A549 (cell line): ENCODE data around the gene FOXP1. TPM values are rescaled to one million over a fixed set of nuclear protein-coding genes. Genes with fewer than 3 reads are reported as not detected.

ENCODE experiments used
- ATAC-seq, 2 experiments: fragments of 200-7000 bp in 1 of 2; fragments of >200 bp in 1 of 2; cut with Nextera tagmentation in 1 of 2; cut with Tn5 transposase in 1 of 2; 3 replicates each; pipeline versions ENCODE4 v1.8.0 to v1.9.1; 2018 to 2020; ENCODE audit warnings: mild to moderate bottlenecking in 1 of 2, moderate library complexity in 1 of 2
- CTCF ChIA-PET: fragments of 300-600 bp; sonication (Branson Sonifier 250); formaldehyde crosslinking; extraction: SDS; loops from one replicate; lab custom pipeline; 2021; ENCODE audit warnings: antibody characterized with exemption, inconsistent platforms; lab: Yijun Ruan, JAX
- POLR2A ChIA-PET: fragments of 350-600 bp; formaldehyde crosslinking; extraction: SDS; loops from one replicate; lab custom pipeline; 2021; ENCODE audit warnings: antibody characterized with exemption, inconsistent platforms; lab: Yijun Ruan, JAX
- DNase-seq, 2 experiments: peaks; one replicate each; pipeline versions ENCODE4 v3.0.0 to v3.0.0-alpha.2; 2011 to 2016; ENCODE audit warnings: low read depth in 1 of 2, low spot score in 1 of 2
- FAIRE-seq: peaks from 2 replicates; lab custom pipeline; 2011; peaks lifted over from hg19 to GRCh38; lab: Jason Lieb, UNC
- H3K27ac ChIP-seq, 2 experiments: fragments of >200 bp; sonication (Bioruptor Twin); formaldehyde crosslinking; 3 replicates each; pipeline ENCODE4 v1.5.1; 2016 to 2017
- H3K4me1 ChIP-seq: fragments of >200 bp; sonication (Bioruptor Twin); formaldehyde crosslinking; 3 replicates; pipeline ENCODE4 v1.6.1; 2016
- H3K4me2 ChIP-seq: fragments of >200 bp; sonication (Bioruptor Twin); formaldehyde crosslinking; 3 replicates; pipeline ENCODE4 v1.6.1; 2016
- H3K4me3 ChIP-seq: fragments of >200 bp; sonication (Bioruptor Twin); formaldehyde crosslinking; 3 replicates; pipeline ENCODE4 v1.5.1; 2016
- H3K9me3 ChIP-seq: fragments of >200 bp; sonication (Bioruptor Twin); formaldehyde crosslinking; 3 replicates; pipeline ENCODE4 v1.6.1; 2016
- BCL3 ChIP-seq: fragments of >200 bp; sonication (Bioruptor Twin); formaldehyde crosslinking; IDR thresholded peaks from 3 replicates; pipeline ENCODE4 v1.6.1; 2016
- CBX8 ChIP-seq: fragments of 200-600 bp; sonication (generic); IDR thresholded peaks from 2 replicates; pipeline ENCODE4 v1.6.1; 2016
- CEBPB ChIP-seq, 2 experiments: fragments of >200 bp in 1 of 2; sonication (Bioruptor Twin) in 1 of 2; formaldehyde crosslinking in 1 of 2; IDR thresholded peaks; 2 replicates each; pipeline ENCODE4 v1.6.1; 2012 to 2016
- CTCF ChIP-seq: fragments of >200 bp; sonication (Bioruptor Twin); formaldehyde crosslinking; IDR thresholded peaks from 3 replicates; pipeline ENCODE4 v1.5.1; 2016
- FOSB ChIP-seq: fragments of 250-450 bp; sonication (Bioruptor Pico); IDR thresholded peaks from 2 replicates; pipeline ENCODE4 v1.5.0; 2020; ENCODE audit warnings: mild to moderate bottlenecking, moderate library complexity
- FOSL2 ChIP-seq, 2 experiments: fragments of 450-650 bp in 1 of 2; fragments of >200 bp in 1 of 2; sonication (Bioruptor Twin) in 1 of 2; formaldehyde crosslinking; IDR thresholded peaks; 2 replicates each; pipeline versions ENCODE4 v1.5.0 to v1.6.1; 2016 to 2020; ENCODE audit warnings: mild to moderate bottlenecking in 1 of 2, moderate library complexity in 1 of 2
- FOXS1 ChIP-seq: fragments of 250-450 bp; sonication (Bioruptor Pico); IDR thresholded peaks from 2 replicates; pipeline ENCODE4 v1.5.0; 2020; ENCODE audit warnings: mild to moderate bottlenecking, moderate library complexity
- GATA3 ChIP-seq: IDR thresholded peaks from 2 replicates; pipeline ENCODE4 v1.6.1; 2012; ENCODE audit warnings: borderline replicate concordance
- HDAC2 ChIP-seq: fragments of 200-600 bp; sonication (generic); IDR thresholded peaks from 2 replicates; pipeline ENCODE4 v1.6.1; 2016
- HES2 ChIP-seq: fragments of >200 bp; sonication (Bioruptor Twin); formaldehyde crosslinking; IDR thresholded peaks from 2 replicates; pipeline ENCODE4 v1.6.1; 2016
- HEYL ChIP-seq: fragments of 250-450 bp; sonication (Bioruptor Pico); IDR thresholded peaks from 2 replicates; pipeline ENCODE4 v1.8.0; 2021; ENCODE audit warnings: mild to moderate bottlenecking, moderate library complexity
- HOXA7 ChIP-seq: fragments of 250-450 bp; sonication (Bioruptor Pico); IDR thresholded peaks from 2 replicates; pipeline ENCODE4 v1.5.0; 2020; ENCODE audit warnings: mild to moderate bottlenecking, moderate library complexity
- HOXB5 ChIP-seq: fragments of 250-450 bp; sonication (Bioruptor Pico); IDR thresholded peaks from 2 replicates; pipeline ENCODE4 v1.5.0; 2020; ENCODE audit warnings: mild to moderate bottlenecking, moderate library complexity
- JUN ChIP-seq, 2 experiments: fragments of >200 bp; sonication (Bioruptor Twin); formaldehyde crosslinking; IDR thresholded peaks; 2 replicates in 1 of 2; 3 replicates in 1 of 2; pipeline ENCODE4 v1.6.1; 2016 to 2017
- KDM1A ChIP-seq: fragments of 200-600 bp; sonication (generic); IDR thresholded peaks from 2 replicates; pipeline ENCODE4 v1.6.1; 2016; ENCODE audit warnings: low read depth, mild to moderate bottlenecking
- KDM5A ChIP-seq: fragments of 200-600 bp; sonication (generic); IDR thresholded peaks from 2 replicates; pipeline ENCODE4 v1.6.1; 2016; ENCODE audit warnings: antibody characterized with exemption, mild to moderate bottlenecking
- MAZ ChIP-seq: fragments of 150-350 bp; IDR thresholded peaks from 2 replicates; pipeline ENCODE4 v1.6.1; 2014; ENCODE audit warnings: antibody characterized with exemption, low read depth, low read length, borderline replicate concordance
- MYC ChIP-seq: IDR thresholded peaks from 2 replicates; pipeline ENCODE4 v1.6.1; 2012; ENCODE audit warnings: mild to moderate bottlenecking, inconsistent platforms, low read length, improper control_type of control experiment, borderline replicate concordance
- NPAS2 ChIP-seq: fragments of 250-450 bp; sonication (Bioruptor Pico); IDR thresholded peaks from 2 replicates; pipeline ENCODE4 v1.8.0; 2022; ENCODE audit warnings: mild to moderate bottlenecking, moderate library complexity, borderline replicate concordance
- NR3C1 ChIP-seq: fragments of >200 bp; sonication (Bioruptor Twin); formaldehyde crosslinking; IDR thresholded peaks from 3 replicates; pipeline ENCODE4 v1.6.1; 2017
- PHF8 ChIP-seq: fragments of 200-600 bp; sonication (generic); IDR thresholded peaks from 2 replicates; pipeline ENCODE4 v1.6.1; 2016; ENCODE audit warnings: low read depth, mild to moderate bottlenecking, antibody characterized with exemption, moderate library complexity, borderline replicate concordance
- POLR2AphosphoS2 ChIP-seq: conservative IDR thresholded peaks from 2 replicates; pipeline ENCODE4 v1.6.1; 2012; ENCODE audit warnings: low read length, improper control_type of control experiment, inconsistent platforms
- RAD21 ChIP-seq, 2 experiments: fragments of >200 bp in 1 of 2; sonication (Bioruptor Twin) in 1 of 2; formaldehyde crosslinking in 1 of 2; IDR thresholded peaks in 1 of 2; conservative IDR thresholded peaks in 1 of 2; 2 replicates in 1 of 2; 3 replicates in 1 of 2; pipeline ENCODE4 v1.6.1; 2012 to 2018; ENCODE audit warnings: inconsistent platforms in 1 of 2
- RARB ChIP-seq: fragments of 250-450 bp; sonication (Bioruptor Pico); IDR thresholded peaks from 2 replicates; pipeline ENCODE4 v1.8.0; 2021; ENCODE audit warnings: mild to moderate bottlenecking, moderate library complexity
- RFX5 ChIP-seq: fragments of 450-650 bp; IDR thresholded peaks from 2 replicates; pipeline ENCODE4 v1.7.1; 2014; ENCODE audit warnings: antibody characterized with exemption, mild to moderate bottlenecking, moderate library complexity
- RNF2 ChIP-seq: fragments of 200-600 bp; sonication (generic); IDR thresholded peaks from 2 replicates; pipeline ENCODE4 v1.6.1; 2016; ENCODE audit warnings: low read depth, mild to moderate bottlenecking, antibody characterized with exemption, moderate library complexity, borderline replicate concordance
- SMC3 ChIP-seq: fragments of >200 bp; sonication (Bioruptor Twin); formaldehyde crosslinking; IDR thresholded peaks from 3 replicates; pipeline ENCODE4 v1.6.1; 2018; ENCODE audit warnings: inconsistent platforms
- TFCP2L1 ChIP-seq: fragments of 250-450 bp; sonication (Bioruptor Pico); IDR thresholded peaks from 2 replicates; pipeline ENCODE4 v1.5.0; 2021; ENCODE audit warnings: mild to moderate bottlenecking
- ZC3H11A ChIP-seq: fragments of 450-650 bp; IDR thresholded peaks from 2 replicates; pipeline ENCODE4 v1.6.1; 2014; ENCODE audit warnings: antibody characterized with exemption, mild to moderate bottlenecking
- ZNF302 ChIP-seq: fragments of 250-450 bp; sonication (Bioruptor Pico); IDR thresholded peaks from 2 replicates; pipeline ENCODE4 v1.9.0; 2021; ENCODE audit warnings: inconsistent platforms, mild to moderate bottlenecking, moderate library complexity
- whole genome bisulfite sequencing: methylation state at CpG from one replicate; pipeline ENCODE4 v1.1.6; 2017; ENCODE audit errors: missing lambda C conversion rate; 5-methylcytosine and 5-hydroxymethylcytosine counted together
- polyA plus RNA-seq, 4 experiments: library from polyadenylated mRNA; depleted of rRNA in 3 of 4; stranded (reverse); fragments of >200 nt; fragmentation: RNase III in 1 of 4; extraction: RNeasy Plus Mini Kit Qiagen cat#74134 plus additional on column Dnase treatment in 1 of 4; gene quantifications; 2 replicates in 3 of 4; 3 replicates in 1 of 4; pipeline ENCODE4 v1.2.3, GENCODE V29; 2011 to 2017
- TF ChIP-seq, protein P1 (sequence below): fragments of 450-650 bp; IDR thresholded peaks from 2 replicates; pipeline ENCODE4 v1.6.1; 2014; ENCODE audit warnings: antibody characterized with exemption

FOXP1 gene
- polyA plus RNA-seq, 2 of the 4 experiments (the other 2 are of a cell fraction), result 12.8 to 13.9 TPM

GRCh38 chr3:71029770-71030169, 553.8 kb downstream of the FOXP1 start (continued):
- TF ChIP-seq RNF2 (no peak), HEYL (CRISPR knock-in tag) (no peak)
- TF ChIP-seq, protein P1, sequence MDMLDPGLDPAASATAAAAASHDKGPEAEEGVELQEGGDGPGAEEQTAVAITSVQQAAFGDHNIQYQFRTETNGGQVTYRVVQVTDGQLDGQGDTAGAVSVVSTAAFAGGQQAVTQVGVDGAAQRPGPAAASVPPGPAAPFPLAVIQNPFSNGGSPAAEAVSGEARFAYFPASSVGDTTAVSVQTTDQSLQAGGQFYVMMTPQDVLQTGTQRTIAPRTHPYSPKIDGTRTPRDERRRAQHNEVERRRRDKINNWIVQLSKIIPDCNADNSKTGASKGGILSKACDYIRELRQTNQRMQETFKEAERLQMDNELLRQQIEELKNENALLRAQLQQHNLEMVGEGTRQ, result no peak

DNA sequence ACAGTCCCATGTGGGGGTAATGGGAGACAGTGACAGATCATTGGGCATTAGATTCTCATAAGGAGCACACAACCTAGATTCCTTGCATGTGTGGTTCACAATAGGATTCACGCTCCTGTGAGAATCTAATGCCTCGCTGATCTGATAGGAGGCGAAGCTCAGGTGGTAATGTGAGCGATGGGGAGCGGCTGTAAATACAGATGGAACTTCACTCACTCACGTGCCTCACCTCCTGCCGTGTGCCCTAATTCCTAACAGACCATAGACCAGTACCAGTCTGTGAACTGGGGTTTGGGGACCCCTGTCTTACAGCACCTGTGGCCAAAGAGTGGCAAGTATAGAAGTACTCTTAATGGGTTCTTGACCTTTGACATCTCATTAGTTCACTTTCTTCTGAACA, 554.7 kb downstream of the FOXP1 start:
- ATAC-seq, result no peak
- Histone ChIP-seq H3K4me2 (no peak overlapping the region), H3K4me3 (no peak overlapping the region), H3K27ac (no peak overlapping the region), H3K9me3 (no peaks in the 10 kb centered on the region), H3K4me1 (peaks cover 30% of the 10 kb centered on the region)
- FAIRE-seq, result no peak
- TF ChIP-seq HOXB5 (CRISPR knock-in tag) (no peak), RFX5 (no peak), CBX8 (no peak), HES2 (no peak), MYC (no peak), BCL3 (no peak), POLR2AphosphoS2 (no peak), NR3C1 (no peak), HDAC2 (no peak), KDM1A (no peak), RAD21 (conservative IDR thresholded peaks at IDR 0.05 in 1 of 2, IDR thresholded peaks at IDR 0.05 in 1 of 2) (no peak), SMC3 (no peak), NPAS2 (CRISPR knock-in tag) (no peak), PHF8 (no peak), TFCP2L1 (no peak), GATA3 (no peak)
- POLR2A ChIA-PET, result no interaction called here
- CTCF ChIA-PET, result no interaction called here
- DNase-seq, result no peak
- 96% methylated on average over 7 of the region's 7 CpGs for WGBS

DNA sequence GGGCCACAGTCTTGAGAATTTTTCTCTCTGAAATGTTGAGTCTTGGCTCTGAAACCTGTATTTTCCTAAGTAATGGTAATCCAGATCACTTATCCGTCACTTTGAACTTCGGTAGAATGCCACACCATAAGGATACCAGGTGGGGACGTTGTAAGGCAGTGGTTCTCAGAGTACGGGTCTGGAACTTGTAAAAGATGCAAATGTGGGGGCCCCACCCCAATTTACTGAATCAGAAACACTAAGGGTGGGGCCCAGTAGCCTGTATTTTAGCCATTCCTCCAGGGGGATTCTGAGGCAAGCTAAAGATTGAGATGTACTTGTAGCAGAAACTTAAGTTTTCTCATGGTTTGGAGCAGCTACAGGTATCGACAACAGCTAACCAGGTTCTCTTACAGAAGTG, 555.3 kb downstream of the FOXP1 start:
- ATAC-seq (no peak), FAIRE-seq (no peak)
- 89% methylated on average over 5 of the region's 5 CpGs for WGBS

More for the DNA sequence above, 555.3 kb downstream of the FOXP1 start:
- TF ChIP-seq ZC3H11A (no peak), FOSB (CRISPR knock-in tag) (no peak), RARB (CRISPR knock-in tag) (no peak), ZNF302 (CRISPR knock-in tag) (no peak), HOXA7 (no peak), CEBPB (IDR thresholded peaks at IDR 0.05) (no peak), KDM5A (no peak), NR3C1 (no peak), FOXS1 (CRISPR knock-in tag) (no peak), JUN (IDR thresholded peaks at IDR 0.05) (no peak), GATA3 (no peak), MAZ (no peak), CTCF (no peak), FOSL2 (IDR thresholded peaks at IDR 0.05) (no peak), FOSL2 (CRISPR knock-in tag; IDR thresholded peaks at IDR 0.05) (no peak)
- CTCF ChIA-PET, result interaction anchor here (0.6 kb wide), 1 partner anchor 112 kb away, joined by 3 read pairs; no protein-coding TSS in a partner anchor
- Histone ChIP-seq H3K9me3 (no peaks in the 10 kb centered on the region), H3K27ac (peak overlapping the region in 1 of 2 experiments; percentile 23; a peak in 2 of 6 replicates), H3K4me2 (no peak overlapping the region), H3K4me1 (peaks cover 30% of the 10 kb centered on the region), H3K4me3 (no peak overlapping the region)
- POLR2A ChIA-PET, result no interaction called here
- DNase-seq, result no peak
